ENCODE data around the gene PEPD.

The PEPD gene

GRCh38 chr19:33365691-33366090, 155.9 kb downstream of the PEPD start:
- no peak overlapping the region for H3K4me3 ChIP-seq (ENCODE audit: low read length)
- no peak for TF ChIP-seq ZNF274 (IDR thresholded peaks at IDR 0.05; ENCODE audit: low read depth, low read length)

- no peak overlapping the region for H3K4me3 ChIP-seq (ENCODE audit: low read length)
- TF ChIP-seq ZNF274 (IDR thresholded peaks at IDR 0.05; ENCODE audit: low read depth, low read length): no peak
Measured at GRCh38 chr19:33363476-33363875, 158.1 kb downstream of the PEPD start.

GRCh38 chr19:33362508-33363228, 158.9 kb downstream of the PEPD start:
- no peak for TF ChIP-seq ZNF274 (IDR thresholded peaks at IDR 0.05; ENCODE audit: low read depth, low read length)
- H3K4me3 ChIP-seq (ENCODE audit: low read length): no peak overlapping the region

GRCh38 chr19:33359581-33359980, 162.0 kb downstream of the PEPD start:
- TF ChIP-seq ZNF274 (IDR thresholded peaks at IDR 0.05; ENCODE audit: low read depth, low read length): no peak
- H3K4me3 ChIP-seq (ENCODE audit: low read length): no peak overlapping the region

- H3K4me3 ChIP-seq (ENCODE audit: low read length): no peak overlapping the region
- TF ChIP-seq ZNF274 (IDR thresholded peaks at IDR 0.05; ENCODE audit: low read depth, low read length): no peak
Measured at GRCh38 chr19:33358408-33358807, 163.2 kb downstream of the PEPD start.

GRCh38 chr19:33357556-33357955, 164.0 kb downstream of the PEPD start:
- H3K4me3 ChIP-seq (ENCODE audit: low read length): no peak overlapping the region
- no peak for TF ChIP-seq ZNF274 (IDR thresholded peaks at IDR 0.05; ENCODE audit: low read depth, low read length)

GRCh38 chr19:33355535-33355934, 166.1 kb downstream of the PEPD start:
- H3K4me3 ChIP-seq (ENCODE audit: low read length): no peak overlapping the region
- no peak for TF ChIP-seq ZNF274 (IDR thresholded peaks at IDR 0.05; ENCODE audit: low read depth, low read length)

- no peak for TF ChIP-seq ZNF274 (IDR thresholded peaks at IDR 0.05; ENCODE audit: low read depth, low read length)
- H3K4me3 ChIP-seq (ENCODE audit: low read length): no peak overlapping the region
Measured at GRCh38 chr19:33350538-33351309, 170.9 kb downstream of the PEPD start.

- TF ChIP-seq ZNF274 (IDR thresholded peaks at IDR 0.05; ENCODE audit: low read depth, low read length): no peak
- no peak overlapping the region for H3K4me3 ChIP-seq (ENCODE audit: low read length)
Measured at GRCh38 chr19:33349319-33350289, 172.0 kb downstream of the PEPD start.

- H3K4me3 ChIP-seq (ENCODE audit: low read length): no peak overlapping the region
- TF ChIP-seq ZNF274 (IDR thresholded peaks at IDR 0.05; ENCODE audit: low read depth, low read length): no peak
Measured at GRCh38 chr19:33348301-33349010, 173.1 kb downstream of the PEPD start.

- no peak overlapping the region for H3K4me3 ChIP-seq (ENCODE audit: low read length)
- no peak for TF ChIP-seq ZNF274 (IDR thresholded peaks at IDR 0.05; ENCODE audit: low read depth, low read length)
Measured at GRCh38 chr19:33347300-33347699, 174.3 kb downstream of the PEPD start.

GRCh38 chr19:33346665-33347064, 174.9 kb downstream of the PEPD start:
- no peak for TF ChIP-seq ZNF274 (IDR thresholded peaks at IDR 0.05; ENCODE audit: low read depth, low read length)
- no peak overlapping the region for H3K4me3 ChIP-seq (ENCODE audit: low read length)

- TF ChIP-seq ZNF274 (IDR thresholded peaks at IDR 0.05; ENCODE audit: low read depth, low read length): no peak
Measured at GRCh38 chr19:33345163-33345562, 176.4 kb downstream of the PEPD start.

GRCh38 chr19:33344573-33344925, 177.0 kb downstream of the PEPD start:
- TF ChIP-seq ZNF274 (IDR thresholded peaks at IDR 0.05; ENCODE audit: low read depth, low read length): no peak
- H3K4me3 ChIP-seq (ENCODE audit: low read length): no peak overlapping the region

More at GRCh38 chr19:33345163-33345562, 176.4 kb downstream of the PEPD start:
- H3K4me3 ChIP-seq (ENCODE audit: low read length): no peak overlapping the region
